GM12892 (cell line): ENCODE measurements around the gene DCLK3.

ENCODE experiments used
- POLR2A ChIP-seq: IDR thresholded peaks from 2 replicates; pipeline ENCODE4 v1.6.1; 2011; ENCODE audit warnings: low read depth, low read length, control low read depth
- TAF1 ChIP-seq: IDR thresholded peaks from 2 replicates; pipeline ENCODE4 v1.6.1; 2011; ENCODE audit warnings: low read depth, mild to moderate bottlenecking, control low read depth, low read length, borderline replicate concordance

- TF ChIP-seq TAF1: no peak
- TF ChIP-seq POLR2A: no peak
Observed at GRCh38 chr3:36707623-36708409, 56.5 kb downstream of the DCLK3 start.
